ENCODE data around the gene SIVA1.

The SIVA1 gene

GRCh38 chr14:104752735-104753527 lies at the start of gene SIVA1:
TSS of gene SIVA1 (plus strand) at chr14:104753147. CDS start at chr14:104753202, 55 bp downstream.
- peak; percentile 99 for DNase-seq (ENCODE audit: low read depth in 2 of 2)

GRCh38 chr14:104703269-104703668 lies 49.7 kb upstream of the SIVA1 start:
- no peak for DNase-seq (ENCODE audit: low read depth in 2 of 2)

GRCh38 chr14:104704252-104704651 lies 48.7 kb upstream of the SIVA1 start:
- no peak for DNase-seq (ENCODE audit: low read depth in 2 of 2)

GRCh38 chr14:104705340-104706047 lies 47.5 kb upstream of the SIVA1 start:
- no peak for DNase-seq (ENCODE audit: low read depth in 2 of 2)

- no peak for DNase-seq (ENCODE audit: low read depth in 2 of 2)
Measured at GRCh38 chr14:104706733-104707607, 46.0 kb upstream of the SIVA1 start.

GRCh38 chr14:104707608-104708595 lies 45.0 kb upstream of the SIVA1 start:
- no peak for DNase-seq (ENCODE audit: low read depth in 2 of 2)

GRCh38 chr14:104708606-104709268 lies 44.2 kb upstream of the SIVA1 start:
- peak; percentile 50 to 58 for DNase-seq (ENCODE audit: low read depth in 2 of 2)

- DNase-seq (ENCODE audit: low read depth in 2 of 2), result no peak
Measured at GRCh38 chr14:104709387-104710039, 43.4 kb upstream of the SIVA1 start.

GRCh38 chr14:104710071-104710735 lies 42.7 kb upstream of the SIVA1 start:
- no peak for DNase-seq (ENCODE audit: low read depth in 2 of 2)

GRCh38 chr14:104712881-104713734 lies 39.8 kb upstream of the SIVA1 start:
- DNase-seq (ENCODE audit: low read depth in 2 of 2), result no peak

- DNase-seq (ENCODE audit: low read depth in 2 of 2), result no peak
Measured at GRCh38 chr14:104714066-104714465, 38.9 kb upstream of the SIVA1 start.

GRCh38 chr14:104714681-104715080 lies 38.3 kb upstream of the SIVA1 start:
- no peak for DNase-seq (ENCODE audit: low read depth in 2 of 2)

GRCh38 chr14:104715416-104715815 lies 37.5 kb upstream of the SIVA1 start:
- no peak for DNase-seq (ENCODE audit: low read depth in 2 of 2)

GRCh38 chr14:104715871-104716270 lies 37.1 kb upstream of the SIVA1 start:
- no peak for DNase-seq (ENCODE audit: low read depth in 2 of 2)

GRCh38 chr14:104717137-104717536 lies 35.8 kb upstream of the SIVA1 start:
- no peak for DNase-seq (ENCODE audit: low read depth in 2 of 2)

GRCh38 chr14:104717646-104718045 lies 35.3 kb upstream of the SIVA1 start:
- no peak for DNase-seq (ENCODE audit: low read depth in 2 of 2)

GRCh38 chr14:104718147-104718546 lies 34.8 kb upstream of the SIVA1 start:
- DNase-seq (ENCODE audit: low read depth in 2 of 2), result no peak

GRCh38 chr14:104718871-104719270 lies 34.1 kb upstream of the SIVA1 start:
- no peak for DNase-seq (ENCODE audit: low read depth in 2 of 2)

Data from stimulated activated CD8-positive, alpha-beta memory T cell treated with anti-CD3 and anti-CD28 coated beads, Interleukin-7, amount 100 ng/mL, for 1 hour (primary cell).